DMS153 treated with DMSO at 0.1 percent for 48 hours (cell line): ENCODE measurements around the gene RGS11.

Source experiments
- DNase-seq: peaks from one replicate; lab custom pipeline; 2025; ENCODE audit not compliant: unreplicated experiment; lab: John Stamatoyannopoulos, UW

Gene RGS11

GRCh38 chr16:275786-276232, at the start of gene RGS11:
RGS11 (minus strand) TSS chr16:275944; CDS start chr16:275911, 33 bp downstream.
- no peak for DNase-seq

DNA sequence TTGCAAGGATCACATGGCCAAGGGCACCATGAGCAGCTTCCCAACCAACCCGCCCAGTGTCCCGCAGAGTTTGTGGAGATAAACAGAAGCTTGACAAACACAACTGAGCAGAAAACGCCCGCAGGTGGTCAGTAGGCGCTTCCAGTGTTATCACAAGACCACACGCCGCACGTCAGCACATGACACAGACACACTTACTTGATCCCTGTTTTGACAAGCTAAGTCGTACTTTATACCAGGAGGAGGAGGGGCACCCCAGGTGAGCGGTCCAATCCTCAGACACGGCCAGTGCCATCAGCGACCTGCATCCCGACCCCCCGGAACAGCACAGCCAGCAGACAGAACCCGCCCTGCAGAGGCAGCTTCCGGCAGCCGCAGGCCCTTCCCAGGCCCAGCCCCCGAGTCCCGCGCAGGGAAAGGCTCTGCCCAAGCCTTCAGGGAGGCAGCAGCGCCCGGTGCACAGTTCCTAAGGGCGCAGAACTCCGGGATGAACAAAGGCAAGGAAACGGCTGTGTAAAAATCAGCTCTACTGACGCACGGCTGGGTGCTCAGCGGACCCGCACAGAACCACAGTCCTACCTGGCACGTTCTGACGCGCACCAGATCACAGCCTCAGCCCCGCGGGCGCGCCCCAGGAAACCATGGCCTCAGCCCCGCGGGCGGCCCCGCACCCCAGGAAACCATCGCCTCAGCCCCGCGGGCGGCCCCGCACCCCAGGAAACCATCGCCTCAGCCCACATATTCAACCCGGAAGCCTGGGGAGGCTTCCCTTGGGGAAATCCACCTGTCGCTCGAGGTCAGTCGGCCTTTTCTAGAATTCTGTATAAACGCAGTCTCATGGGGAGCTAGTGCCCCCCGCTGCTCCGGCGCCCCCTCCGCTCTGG, 48.9 kb upstream of the RGS11 start:
- DNase-seq: peak; percentile 15

- no peak for DNase-seq
Measured at GRCh38 chr16:324201-324450, 48.4 kb upstream of the RGS11 start.

- DNase-seq: no peak
Measured at GRCh38 chr16:322476-323143, 46.9 kb upstream of the RGS11 start.

GRCh38 chr16:321532-321931, 45.8 kb upstream of the RGS11 start:
- DNase-seq: no peak

- DNase-seq: no peak
Measured at GRCh38 chr16:320206-320605, 44.5 kb upstream of the RGS11 start.

- DNase-seq: no peak
Measured at GRCh38 chr16:318628-319027, 42.9 kb upstream of the RGS11 start.

- no peak for DNase-seq
Measured at GRCh38 chr16:317583-317982, 41.8 kb upstream of the RGS11 start.

DNA sequence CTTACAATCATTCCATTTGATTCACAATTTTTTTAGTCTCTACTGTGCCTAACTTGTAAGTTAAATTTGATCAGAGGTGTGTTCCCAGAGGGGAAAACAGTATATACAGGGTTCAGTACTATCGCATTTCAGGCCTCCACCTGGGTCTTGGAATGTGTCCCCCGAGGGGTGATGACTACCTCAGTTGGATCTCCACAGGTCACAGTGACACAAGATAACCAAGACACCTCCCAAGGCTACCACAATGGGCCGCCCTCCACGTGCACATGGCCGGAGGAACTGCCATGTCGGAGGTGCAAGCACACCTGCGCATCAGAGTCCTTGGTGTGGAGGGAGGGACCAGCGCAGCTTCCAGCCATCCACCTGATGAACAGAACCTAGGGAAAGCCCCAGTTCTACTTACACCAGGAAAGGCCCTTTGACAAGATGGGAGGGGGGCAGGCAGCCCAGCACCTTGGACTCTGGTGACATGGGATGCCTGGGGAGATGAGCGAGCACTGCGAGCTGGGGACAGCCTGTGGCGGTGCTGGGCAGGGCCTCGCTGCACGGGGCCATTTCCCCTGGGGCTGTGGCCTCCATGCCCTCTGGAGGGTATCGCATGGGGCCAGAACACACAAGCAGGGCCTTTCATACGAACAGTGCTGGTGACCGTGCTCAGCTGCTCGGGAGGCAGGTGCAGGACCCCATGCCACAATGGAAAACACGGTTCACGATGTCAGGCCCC, 41.2 kb upstream of the RGS11 start:
- DNase-seq: no peak

DNA sequence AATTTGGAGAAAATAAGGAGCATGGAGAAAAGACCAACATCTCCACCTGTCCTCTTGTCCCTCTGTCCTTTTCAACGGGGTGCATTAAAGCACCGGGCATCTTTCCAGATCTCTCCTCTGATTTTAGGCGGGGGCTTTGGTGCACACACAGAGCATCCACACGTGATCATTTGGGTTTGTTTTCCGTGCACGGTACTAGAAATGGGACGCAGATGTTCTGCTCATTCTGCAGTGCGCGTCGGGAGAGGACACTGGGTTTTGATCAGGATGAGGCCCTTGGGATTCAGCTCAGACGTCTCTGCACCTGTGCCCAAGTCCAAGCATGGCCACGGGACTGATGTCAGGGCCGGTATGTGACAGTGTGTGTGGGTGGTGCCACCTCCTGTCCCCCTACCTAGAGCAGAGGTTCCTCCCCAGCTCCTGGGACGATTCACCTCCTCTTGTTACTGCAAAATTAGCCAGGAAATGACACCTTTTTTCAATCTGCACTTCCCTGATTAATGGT, 39.1 kb upstream of the RGS11 start:
- DNase-seq: peak; percentile 15

DNA sequence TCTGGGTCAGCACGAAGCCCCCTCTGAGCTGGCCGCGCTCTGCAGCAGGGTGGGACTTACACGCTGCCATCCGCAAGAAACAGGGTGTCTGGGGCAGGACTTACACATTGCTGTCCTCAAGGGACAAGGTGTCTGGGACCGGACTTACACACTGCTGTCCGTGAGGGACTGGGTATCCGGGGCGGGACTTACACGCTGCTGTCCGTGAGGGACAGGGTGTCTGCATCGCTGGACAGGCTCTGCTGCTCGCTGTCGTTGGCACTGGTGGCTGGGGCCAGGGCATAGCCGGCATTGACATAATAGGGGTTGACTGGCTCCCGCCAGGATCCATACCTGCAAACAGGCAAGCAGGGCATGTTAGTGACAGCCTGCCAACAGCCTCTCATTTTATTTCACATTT, 38.6 kb upstream of the RGS11 start:
- DNase-seq: no peak

- no peak for DNase-seq
Measured at GRCh38 chr16:311725-312124, 36.0 kb upstream of the RGS11 start.

DNA sequence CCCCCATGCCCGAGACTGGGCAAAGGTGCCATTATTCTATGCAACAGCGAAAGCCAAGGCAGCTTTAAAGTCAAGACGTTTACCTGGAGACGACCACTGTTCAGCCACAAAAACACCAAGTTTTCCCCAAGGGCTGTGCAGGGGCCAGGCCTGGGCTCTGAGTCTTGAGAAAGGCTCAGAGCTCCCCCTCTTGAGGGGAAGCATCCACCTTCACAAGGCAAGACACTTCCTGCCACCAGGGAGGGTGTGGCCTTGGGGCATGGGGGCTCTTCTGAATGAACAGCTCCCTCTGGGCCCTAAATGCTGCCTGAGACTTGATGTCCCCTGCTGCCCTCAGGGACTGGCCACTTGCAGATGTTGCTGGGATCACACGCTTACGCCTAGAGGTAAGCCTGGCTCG, 33.7 kb upstream of the RGS11 start:
- no peak for DNase-seq

DNA sequence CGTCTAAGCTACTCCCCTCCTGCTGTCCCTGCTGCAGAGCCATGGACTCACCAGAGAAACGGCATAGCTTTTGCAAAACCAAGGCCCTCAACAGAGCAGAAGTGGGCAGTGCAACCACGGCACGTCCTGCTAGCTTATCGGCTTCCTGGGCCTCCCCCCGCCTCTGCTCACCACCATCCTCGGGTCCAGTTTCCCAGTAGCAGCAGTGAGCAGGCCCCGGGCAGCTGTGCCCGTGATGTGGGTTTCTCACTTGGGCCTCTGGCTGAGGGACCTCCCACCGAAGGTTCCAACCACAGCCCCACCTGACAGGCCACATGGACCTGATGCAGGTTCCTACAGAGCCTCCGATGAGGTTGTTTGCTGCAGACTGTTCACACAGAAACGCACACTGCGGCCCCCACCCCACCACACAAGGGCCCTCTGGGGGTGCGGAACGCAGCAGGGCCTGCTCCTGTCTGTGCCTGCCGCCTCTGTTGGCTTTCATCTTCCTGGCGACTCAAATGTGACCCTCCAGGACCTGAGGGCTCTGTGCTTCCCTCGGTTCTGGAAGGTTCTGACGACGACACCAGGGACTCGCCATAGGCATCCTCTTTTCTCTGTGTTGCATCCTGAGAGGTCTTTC, 32.1 kb upstream of the RGS11 start:
- no peak for DNase-seq

DNA sequence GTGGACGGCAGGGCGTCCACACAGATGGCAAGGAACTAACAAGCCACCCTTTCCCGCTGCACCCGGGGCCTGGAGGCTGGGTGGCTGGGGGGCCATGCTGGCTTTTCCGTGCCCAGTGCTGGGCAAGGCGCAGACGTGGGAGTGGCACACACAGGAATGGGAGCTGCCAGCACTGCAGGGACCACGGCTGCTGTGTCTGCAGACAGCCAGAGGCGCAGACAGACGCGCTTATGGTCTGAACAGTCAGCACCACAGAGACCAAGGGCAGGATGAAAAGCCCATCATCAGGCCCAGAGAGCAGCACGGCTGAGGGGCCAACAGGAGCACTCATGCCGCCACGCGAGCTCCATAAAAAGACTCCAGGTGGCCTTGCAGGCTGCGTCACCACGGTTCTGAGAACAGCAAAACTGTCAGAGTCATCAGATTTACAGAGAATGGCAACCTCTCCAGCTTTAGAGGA, 31.2 kb upstream of the RGS11 start:
- peak; percentile 2 for DNase-seq

GRCh38 chr16:305916-306626, 30.3 kb upstream of the RGS11 start:
- DNase-seq: no peak

GRCh38 chr16:303760-304505, 28.2 kb upstream of the RGS11 start:
- DNase-seq: no peak

DNA sequence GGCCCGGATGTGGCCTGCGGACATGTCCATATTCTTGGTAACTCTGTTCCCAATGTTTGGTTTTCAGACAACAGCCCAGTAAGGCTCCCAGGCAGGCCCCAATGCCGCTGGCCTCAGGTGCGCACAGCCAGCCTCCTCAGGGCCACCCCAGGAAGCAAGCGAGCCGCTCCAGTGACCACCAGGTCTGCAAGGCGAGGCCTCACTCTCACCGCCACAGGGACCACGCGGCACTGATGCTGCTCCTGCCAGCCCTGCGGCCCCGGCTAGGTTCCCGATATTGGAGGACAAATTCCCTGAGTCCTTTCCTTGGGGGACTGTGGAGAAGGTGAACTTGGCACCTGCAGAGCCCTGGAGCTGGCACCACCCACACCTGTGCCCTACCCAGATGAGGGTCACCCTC, 26.2 kb upstream of the RGS11 start:
- no peak for DNase-seq

DNA sequence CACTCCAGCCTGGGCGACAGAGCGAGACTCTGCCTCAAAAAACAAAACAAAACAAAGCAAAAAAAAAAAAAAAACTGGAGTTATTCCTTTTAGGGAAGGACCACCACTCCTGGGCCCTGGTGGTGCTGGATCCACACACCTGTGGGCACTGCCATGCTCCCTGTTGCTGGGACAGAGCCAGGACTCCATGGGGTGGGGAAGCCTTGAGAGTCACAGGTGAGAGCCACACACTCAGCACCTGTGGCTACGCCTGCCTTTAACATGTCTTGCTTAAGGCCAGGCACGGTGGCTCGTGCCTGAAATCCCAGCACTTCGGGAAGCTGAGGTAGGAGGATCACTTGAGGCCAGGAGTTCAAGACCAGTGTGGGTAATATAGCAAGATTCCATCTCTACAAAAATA, 25.5 kb upstream of the RGS11 start:
- no peak for DNase-seq

DNA sequence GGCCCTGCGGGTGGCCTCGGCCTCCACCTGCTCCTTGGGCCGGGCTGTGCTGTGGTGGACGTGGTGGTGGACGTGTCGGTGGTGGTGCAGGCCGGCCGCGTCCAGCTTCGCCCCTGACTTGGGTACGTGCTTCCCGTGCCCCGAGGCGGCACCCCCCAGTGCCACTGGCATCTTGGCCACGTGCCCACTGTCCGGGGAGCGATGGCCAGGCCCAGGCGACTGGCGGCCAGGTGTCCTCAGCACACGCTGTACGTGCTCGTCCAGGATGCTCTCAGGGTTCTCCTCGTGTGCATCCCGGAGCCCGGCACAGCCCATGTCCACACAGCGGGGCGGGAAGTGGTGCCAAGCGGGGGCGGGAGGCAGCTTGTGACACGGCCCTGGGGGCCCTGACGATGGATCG, 22.1 kb upstream of the RGS11 start:
- DNase-seq: no peak
